Liver (tissue), 9 donors: ENCODE results near the gene TSPAN17. TPM values are rescaled to one million over a fixed set of nuclear protein-coding genes. Genes with fewer than 3 reads are reported as not detected.

Experiments used
- DNase-seq: peaks from one replicate; pipeline ENCODE4 v3.0.0-alpha.2; 2017; ENCODE audit warnings: low spot score
- H3K27ac ChIP-seq, 2 donors: one replicate each; pipeline ENCODE4 v1.7.0; 2013; ENCODE audit warnings: inconsistent platforms in 2 of 2, low read length in 2 of 2, control low read depth in 1 of 2, low read depth in 1 of 2, mild to moderate bottlenecking in 1 of 2
- H3K27me3 ChIP-seq, 4 donors: one replicate each; pipeline versions ENCODE4 v1.6.1 to v1.7.0; 2013; ENCODE audit warnings: low read length in 3 of 4, inconsistent platforms in 1 of 4, mild to moderate bottlenecking in 1 of 4, moderate library complexity in 1 of 4; ENCODE audit not compliant: control insufficient read depth in 4 of 4, insufficient read depth in 4 of 4
- H3K36me3 ChIP-seq, 4 donors: one replicate each; pipeline versions ENCODE4 v1.6.1 to v1.7.0; 2013; ENCODE audit warnings: low read length in 3 of 4, mild to moderate bottlenecking in 3 of 4, low read depth in 1 of 4, moderate library complexity in 1 of 4; ENCODE audit not compliant: control insufficient read depth in 4 of 4, insufficient read depth in 3 of 4
- H3K4me1 ChIP-seq, 4 donors: one replicate each; pipeline versions ENCODE4 v1.6.1 to v1.7.0; 2013; ENCODE audit warnings: low read length in 3 of 4, mild to moderate bottlenecking in 3 of 4, moderate library complexity in 1 of 4; ENCODE audit not compliant: control insufficient read depth in 4 of 4, insufficient read depth in 4 of 4
- H3K4me3 ChIP-seq, 3 donors: one replicate each; pipeline versions ENCODE4 v1.6.1 to v1.7.0; 2013; ENCODE audit warnings: low read length in 3 of 3, control low read depth in 1 of 3, low read depth in 1 of 3, mild to moderate bottlenecking in 1 of 3
- H3K9ac ChIP-seq, 2 donors: one replicate each; pipeline ENCODE4 v1.7.0; 2013; ENCODE audit warnings: low read length in 2 of 2, mild to moderate bottlenecking in 2 of 2, moderate library complexity in 2 of 2, control low read depth in 1 of 2, low read depth in 1 of 2
- H3K9me3 ChIP-seq, 4 donors: one replicate each; pipeline versions ENCODE4 v1.6.1 to v1.7.0; 2013; ENCODE audit warnings: low read length in 3 of 4; ENCODE audit not compliant: control insufficient read depth in 4 of 4
- ATF3 ChIP-seq: IDR thresholded peaks from 2 replicates; pipeline ENCODE4 v1.6.1; 2016; ENCODE audit warnings: antibody characterized with exemption
- CTCF ChIP-seq: fragments of 150-350 bp; IDR thresholded peaks from 2 replicates; pipeline ENCODE4 v1.5.1; 2017; ENCODE audit warnings: improper control_type of control experiment, low read depth, low read length; ENCODE audit not compliant: missing input control
- EGR1 ChIP-seq, 2 donors: IDR thresholded peaks; 2 replicates each; pipeline ENCODE4 v1.6.1; 2016 to 2018; ENCODE audit warnings: antibody characterized with exemption in 2 of 2, low read depth in 2 of 2
- FOXA1 ChIP-seq: IDR thresholded peaks from 2 replicates; pipeline ENCODE4 v1.6.1; 2016; ENCODE audit warnings: antibody characterized with exemption
- FOXA2 ChIP-seq: IDR thresholded peaks from 2 replicates; pipeline ENCODE4 v1.6.1; 2016; ENCODE audit warnings: antibody characterized with exemption
- GABPA ChIP-seq, 2 donors: IDR thresholded peaks in 1 of 2; conservative IDR thresholded peaks in 1 of 2; 2 replicates each; pipeline ENCODE4 v1.6.1; 2016; ENCODE audit warnings: antibody characterized with exemption in 2 of 2, mild to moderate bottlenecking in 1 of 2, moderate library complexity in 1 of 2
- HNF4A ChIP-seq, 2 donors: conservative IDR thresholded peaks; 2 replicates each; pipeline ENCODE4 v1.6.1; 2016; ENCODE audit warnings: antibody characterized with exemption in 2 of 2, mild to moderate bottlenecking in 2 of 2
- HNF4G ChIP-seq: IDR thresholded peaks from 2 replicates; pipeline ENCODE4 v1.6.1; 2016; ENCODE audit warnings: antibody characterized with exemption
- JUND ChIP-seq, 2 donors: IDR thresholded peaks; 2 replicates each; pipeline ENCODE4 v1.6.1; 2016; ENCODE audit warnings: antibody characterized with exemption in 2 of 2
- MAX ChIP-seq: IDR thresholded peaks from 2 replicates; pipeline ENCODE4 v1.6.1; 2016; ENCODE audit warnings: antibody characterized with exemption
- NR2F2 ChIP-seq: IDR thresholded peaks from 2 replicates; pipeline ENCODE4 v1.6.1; 2016; ENCODE audit warnings: antibody characterized with exemption
- RAD21 ChIP-seq, 2 donors: IDR thresholded peaks; 2 replicates each; pipeline ENCODE4 v1.6.1; 2016; ENCODE audit warnings: antibody characterized with exemption in 2 of 2, mild to moderate bottlenecking in 2 of 2
- REST ChIP-seq: IDR thresholded peaks from 2 replicates; pipeline ENCODE4 v1.6.1; 2016; ENCODE audit warnings: antibody characterized with exemption, mild to moderate bottlenecking
- RXRA ChIP-seq, 2 donors: IDR thresholded peaks; 2 replicates each; pipeline ENCODE4 v1.6.1; 2017 to 2018; ENCODE audit warnings: antibody characterized with exemption in 2 of 2, mild to moderate bottlenecking in 1 of 2
- SP1 ChIP-seq: IDR thresholded peaks from 2 replicates; pipeline ENCODE4 v1.6.1; 2018; ENCODE audit warnings: antibody characterized with exemption, mild to moderate bottlenecking
- TAF1 ChIP-seq: conservative IDR thresholded peaks from 2 replicates; pipeline ENCODE4 v1.6.1; 2016; ENCODE audit warnings: antibody characterized with exemption, mild to moderate bottlenecking
- YY1 ChIP-seq: IDR thresholded peaks from 2 replicates; pipeline ENCODE4 v1.6.1; 2016; ENCODE audit warnings: antibody characterized with exemption, mild to moderate bottlenecking
- ZBTB33 ChIP-seq: IDR thresholded peaks from 2 replicates; pipeline ENCODE4 v1.6.1; 2016; ENCODE audit warnings: antibody characterized with exemption
- WGBS: extraction: QIAGEN DNeasy Blood & Tissue Kit; methylation state at CpG from one replicate; pipeline ENCODE4 v1.1.7; 2013; 5-methylcytosine and 5-hydroxymethylcytosine counted together
- polyA plus RNA-seq, 2 donors: library from polyadenylated mRNA; stranded (reverse) in 1 of 2; unstranded in 1 of 2; fragments of 200-250 nt in 1 of 2; fragments of >200 nt in 1 of 2; fragmentation: Nextera tagmentation in 1 of 2; extraction: Ambion mirVana in 1 of 2; gene quantifications; one replicate each; pipeline versions ENCODE4 v1.2.1 to v1.2.3, GENCODE V29; 2013 to 2015
- total RNA-seq, 2 donors: library from RNA; depleted of rRNA; stranded (reverse); fragments of >200 nt; gene quantifications; one replicate each; pipeline ENCODE4 v1.2.3, GENCODE V29; 2014
- donor health status: healthy.
- donor health status: healthy.
- donor health status: healthy.
- donor health status: healthy.
- donor health status: healthy.

The TSPAN17 gene
- total and polyA plus RNA-seq, 4 donors, result 5.7 to 43.4 (median 16.2) TPM

DNA sequence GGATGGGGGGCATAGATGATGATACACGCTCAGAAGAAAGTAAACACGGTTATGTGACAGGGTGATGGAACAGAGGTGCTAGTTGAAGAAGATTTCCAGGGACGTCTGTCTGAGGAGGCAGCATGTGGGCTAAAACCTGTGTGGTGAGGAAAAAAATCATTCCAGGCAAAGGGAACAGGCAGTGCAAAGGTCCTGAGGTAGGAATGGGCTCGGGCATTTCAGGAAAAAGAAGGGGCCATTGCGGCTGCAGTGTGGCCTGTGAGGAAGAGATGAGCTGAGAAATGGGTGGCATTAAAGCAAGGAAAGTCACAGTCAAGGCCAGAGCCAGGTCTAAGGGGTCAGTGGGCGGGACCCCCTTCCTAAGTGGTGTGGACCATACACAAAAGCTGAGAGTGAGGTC, 18.2 kb downstream of the TSPAN17 start:
- Histone ChIP-seq H3K9ac (no peak overlapping the region), H3K9me3 (no peaks in the 10 kb centered on the region), H3K4me3 (no peak overlapping the region), H3K36me3 (no peaks in the 10 kb centered on the region), H3K27me3 (peaks cover 0 to 2% (median 0%) of the 10 kb centered on the region in 4 donors), H3K27ac (no peak overlapping the region), H3K4me1 (peaks cover 0 to 11% (median 7%) of the 10 kb centered on the region in 4 donors)
- WGBS, result 86% methylated on average over 6 of the region's 6 CpGs
- DNase-seq, result no peak
- no peak for TF ChIP-seq YY1

- 66% methylated on average over 7 of the region's 7 CpGs for WGBS
- no peaks in the 10 kb centered on the region for H3K36me3 ChIP-seq
- H3K27me3 ChIP-seq, result peaks cover 0 to 2% (median 0%) of the 10 kb centered on the region in 4 donors
- H3K4me3 ChIP-seq, result no peak overlapping the region
- peaks cover 0 to 7% (median 5%) of the 10 kb centered on the region in 4 donors for H3K4me1 ChIP-seq
- H3K9me3 ChIP-seq, result no peaks in the 10 kb centered on the region
- H3K9ac ChIP-seq, result no peak overlapping the region
- H3K27ac ChIP-seq, result no peak overlapping the region
- TF ChIP-seq EGR1 (IDR thresholded peaks at IDR 0.05; ENCODE audit: low read depth in 2 of 2), result no peak
- TF ChIP-seq REST, result no peak
- no peak for TF ChIP-seq YY1
- no peak for TF ChIP-seq CTCF
- TF ChIP-seq ATF3, result no peak
- TF ChIP-seq SP1, result no peak
- no peak for TF ChIP-seq RXRA (IDR thresholded peaks at IDR 0.05)
- TF ChIP-seq HNF4G, result no peak
- no peak for TF ChIP-seq GABPA (IDR thresholded peaks at IDR 0.05 in 1 of 2, conservative IDR thresholded peaks at IDR 0.05 in 1 of 2)
- TF ChIP-seq TAF1, result no peak
- no peak for TF ChIP-seq FOXA2
- no peak for TF ChIP-seq HNF4A (conservative IDR thresholded peaks at IDR 0.05)
- no peak for TF ChIP-seq JUND (IDR thresholded peaks at IDR 0.05)
- TF ChIP-seq NR2F2, result no peak
- TF ChIP-seq RAD21 (IDR thresholded peaks at IDR 0.05), result no peak
- no peak for TF ChIP-seq FOXA1
- no peak for TF ChIP-seq MAX
- TF ChIP-seq ZBTB33, result no peak
- no peak for DNase-seq
Measured at GRCh38 chr5:176667637-176668036, 20.4 kb downstream of the TSPAN17 start.
